Stimulated activated CD4-positive, alpha-beta T cell treated with anti-CD3 and anti-CD28 coated beads, Interleukin-4, amount 100 ng/mL, for 48 hours (primary cell): ENCODE results near the gene CECR2.

Experiments
- DNase-seq, 2 donors: peaks; one replicate each; pipeline ENCODE4 v3.0.0-alpha.2; 2020; ENCODE audit warnings: low read depth in 2 of 2

CECR2 gene

DNA sequence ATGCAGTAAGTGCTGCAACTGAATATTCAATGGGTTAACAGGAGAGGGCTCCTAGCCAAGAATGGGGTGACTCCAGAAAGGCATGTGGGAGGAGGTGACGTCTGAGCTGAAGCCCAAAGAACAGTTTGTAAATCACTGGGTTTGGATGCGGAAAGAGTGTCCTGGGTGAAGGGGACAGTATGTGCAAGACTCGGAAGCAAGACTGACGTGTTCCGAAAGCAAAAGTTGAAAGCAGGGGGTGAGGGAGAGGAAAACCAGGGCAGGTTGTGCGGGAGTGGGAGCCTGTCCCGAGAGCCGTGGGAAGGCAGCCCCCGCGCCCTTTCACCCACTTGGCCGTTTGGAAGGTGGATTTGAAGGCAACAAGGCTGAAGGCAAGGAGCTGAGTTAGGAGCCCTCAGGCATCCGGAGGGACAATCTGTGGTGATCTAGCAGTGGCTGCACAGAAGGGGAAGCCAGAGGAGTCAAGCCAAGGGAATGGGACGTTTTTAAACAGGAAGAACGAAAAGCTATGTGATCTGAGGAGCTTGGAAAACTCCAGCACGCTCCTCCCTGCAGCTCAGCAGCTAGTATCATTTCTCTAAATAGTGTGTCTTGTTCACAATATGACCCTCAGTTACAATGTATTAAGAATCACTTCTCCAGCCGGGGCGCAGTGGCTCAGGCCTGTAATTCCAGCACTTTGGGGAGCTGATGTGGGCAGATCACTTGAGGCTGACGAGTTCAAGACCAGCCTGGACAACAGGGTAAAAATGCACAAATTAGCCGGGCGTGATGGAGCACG is 201.8 kb downstream of the CECR2 start:
- no peak for DNase-seq

- no peak for DNase-seq
Measured at GRCh38 chr22:17575151-17575550, 205.9 kb downstream of the CECR2 start.

DNA sequence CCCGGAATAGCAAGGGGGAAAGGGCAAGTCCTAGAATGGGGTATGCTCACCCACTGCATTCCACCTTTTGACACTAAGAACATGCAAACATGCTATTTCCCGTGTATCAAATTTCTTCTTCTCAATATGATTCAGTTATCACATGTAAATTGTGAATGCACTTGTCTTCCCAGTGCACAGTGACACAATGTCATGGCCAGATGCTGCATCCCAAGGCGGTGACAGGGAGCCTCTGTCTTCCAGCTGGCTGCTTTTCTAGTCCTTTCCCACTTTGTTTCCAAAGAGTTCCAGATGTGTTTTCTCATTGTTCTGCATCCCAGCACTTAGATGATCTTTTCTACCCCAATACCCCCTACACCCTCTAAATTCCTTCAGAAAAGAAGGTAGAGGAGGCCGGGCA is 206.4 kb downstream of the CECR2 start:
- DNase-seq, result no peak

DNA sequence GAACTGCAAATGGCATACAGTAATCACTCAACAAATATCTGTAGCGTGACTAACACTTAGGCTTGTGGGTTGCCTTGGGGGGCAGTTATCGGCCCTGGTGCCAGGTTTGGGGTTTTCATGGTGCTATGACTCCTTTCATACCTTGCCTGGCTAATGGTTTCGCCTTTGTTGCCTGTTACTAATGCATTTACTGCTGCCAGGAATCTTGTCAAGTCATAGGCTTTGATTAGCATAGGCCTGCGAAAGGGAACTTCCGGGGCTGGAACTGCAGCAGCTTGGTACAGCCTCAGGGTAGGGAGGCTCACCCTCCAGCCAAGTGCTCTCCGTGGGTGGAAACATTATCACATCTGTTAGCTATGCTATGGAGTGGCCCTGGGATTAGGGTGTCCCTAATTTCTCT is 207.2 kb downstream of the CECR2 start:
- DNase-seq, result no peak

GRCh38 chr22:17578136-17578754 is 209.0 kb downstream of the CECR2 start:
- no peak for DNase-seq

DNA sequence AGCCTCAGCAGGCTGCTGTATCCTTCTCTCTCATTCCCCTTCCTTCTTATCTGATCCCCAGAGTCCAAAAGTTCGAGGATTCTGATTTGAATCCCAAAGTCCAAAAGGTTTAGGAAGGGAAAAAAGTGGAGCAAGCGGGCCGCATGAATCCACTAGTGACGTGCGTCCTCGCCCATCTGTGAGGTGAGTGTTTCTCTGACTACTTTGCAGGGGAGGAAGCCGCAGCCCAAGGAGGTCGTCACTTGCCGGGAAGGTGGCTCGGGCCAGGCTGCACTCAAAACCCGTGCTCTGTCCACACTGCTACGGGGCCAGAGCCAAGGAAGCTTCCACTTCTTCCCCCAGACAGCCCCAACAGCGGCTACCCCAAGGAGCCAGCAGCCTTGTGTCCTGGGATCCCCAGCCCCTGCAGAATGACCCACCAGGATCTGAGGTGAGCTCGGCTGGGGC is 210.3 kb downstream of the CECR2 start:
- DNase-seq, result no peak

- no peak for DNase-seq
Measured at GRCh38 chr22:17580441-17581031, 211.3 kb downstream of the CECR2 start.

GRCh38 chr22:17581056-17581455 is 211.8 kb downstream of the CECR2 start:
- DNase-seq, result no peak

GRCh38 chr22:17581631-17582030 is 212.4 kb downstream of the CECR2 start:
- no peak for DNase-seq

DNA sequence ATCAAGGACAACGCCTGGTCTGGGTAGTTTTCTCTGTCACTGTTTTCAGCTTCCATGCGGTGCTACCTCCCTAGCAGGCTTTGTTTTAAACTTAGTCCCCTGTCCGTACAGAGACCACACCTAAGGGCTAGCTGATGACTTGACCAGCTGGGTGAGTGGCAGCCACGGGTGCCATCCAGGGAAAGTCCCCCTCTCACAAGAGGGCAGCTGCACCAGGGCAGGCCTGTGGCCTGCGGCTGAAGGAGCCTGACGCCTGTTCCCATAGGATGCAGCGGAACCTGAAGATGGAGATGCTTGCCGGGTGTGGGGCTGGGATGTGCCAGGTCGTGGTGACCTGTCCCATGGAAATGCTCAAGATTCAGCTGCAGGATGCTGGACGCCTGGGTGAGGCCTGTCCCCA is 213.9 kb downstream of the CECR2 start:
- DNase-seq, result no peak

DNA sequence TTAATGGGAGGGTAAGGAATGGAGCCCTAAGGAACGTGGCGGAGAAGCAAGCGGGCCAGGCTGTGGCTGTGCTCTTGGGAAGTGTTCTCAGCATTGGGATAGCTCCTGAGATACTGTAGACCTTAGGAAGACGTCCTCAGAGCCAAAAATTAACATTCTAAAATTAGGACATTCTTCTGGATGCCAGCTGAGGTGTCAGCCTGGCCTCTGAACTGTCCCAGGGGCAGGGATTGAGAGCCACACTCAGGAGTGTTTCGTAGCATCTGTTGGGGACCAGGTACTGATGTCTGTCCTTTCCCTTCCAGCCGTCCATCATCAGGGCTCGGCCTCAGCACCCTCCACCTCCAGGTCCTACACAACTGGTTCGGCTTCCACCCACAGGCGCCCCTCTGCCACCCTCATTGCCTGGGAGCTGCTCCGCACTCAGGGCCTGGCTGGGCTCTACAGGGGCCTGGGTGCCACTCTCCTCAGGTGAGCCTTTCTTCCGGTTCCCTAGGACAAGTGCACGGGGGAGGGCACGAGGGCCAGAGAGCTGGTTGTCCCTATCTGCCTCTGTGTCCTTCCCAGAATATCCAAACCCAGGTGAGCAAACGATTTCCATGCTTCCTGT is 217.7 kb downstream of the CECR2 start:
- no peak for DNase-seq

DNA sequence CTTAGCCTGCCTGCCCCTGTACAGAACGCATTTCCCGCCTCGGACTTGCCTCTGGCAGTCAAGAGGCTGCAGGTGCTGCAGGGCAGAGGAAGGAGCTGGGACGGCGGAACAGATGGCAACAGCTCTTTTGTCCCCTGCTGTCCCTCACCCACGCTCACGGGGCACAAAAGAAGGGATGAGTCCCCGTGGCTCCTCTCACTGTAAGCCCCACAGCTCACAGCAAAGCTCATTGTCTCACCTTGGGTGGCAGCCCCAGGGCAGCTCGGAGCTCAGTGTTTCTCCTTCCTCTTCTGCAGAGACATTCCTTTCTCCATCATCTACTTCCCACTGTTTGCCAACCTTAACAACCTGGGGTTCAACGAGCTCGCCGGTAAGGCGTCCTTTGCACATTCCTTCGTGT is 218.4 kb downstream of the CECR2 start:
- no peak for DNase-seq

DNA sequence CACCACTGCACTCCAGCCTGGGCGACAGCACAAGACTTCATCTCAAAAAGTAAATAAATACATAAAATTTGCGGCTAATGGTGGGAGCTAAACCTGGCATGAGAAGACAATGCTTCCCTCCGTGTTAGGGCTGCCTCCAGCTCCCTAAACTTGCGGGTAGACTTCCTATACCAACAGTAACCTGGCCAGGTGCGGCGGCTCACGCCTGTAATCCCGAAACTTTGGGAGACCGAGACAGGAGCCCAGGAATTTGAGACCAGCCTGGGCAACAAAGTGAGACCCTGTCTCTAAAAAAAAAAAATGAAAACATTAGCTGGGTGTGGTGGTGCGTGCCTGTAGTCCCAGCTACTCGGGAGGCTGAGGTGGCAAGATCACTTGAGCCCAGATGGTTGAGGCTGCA is 219.3 kb downstream of the CECR2 start:
- DNase-seq, result no peak

DNA sequence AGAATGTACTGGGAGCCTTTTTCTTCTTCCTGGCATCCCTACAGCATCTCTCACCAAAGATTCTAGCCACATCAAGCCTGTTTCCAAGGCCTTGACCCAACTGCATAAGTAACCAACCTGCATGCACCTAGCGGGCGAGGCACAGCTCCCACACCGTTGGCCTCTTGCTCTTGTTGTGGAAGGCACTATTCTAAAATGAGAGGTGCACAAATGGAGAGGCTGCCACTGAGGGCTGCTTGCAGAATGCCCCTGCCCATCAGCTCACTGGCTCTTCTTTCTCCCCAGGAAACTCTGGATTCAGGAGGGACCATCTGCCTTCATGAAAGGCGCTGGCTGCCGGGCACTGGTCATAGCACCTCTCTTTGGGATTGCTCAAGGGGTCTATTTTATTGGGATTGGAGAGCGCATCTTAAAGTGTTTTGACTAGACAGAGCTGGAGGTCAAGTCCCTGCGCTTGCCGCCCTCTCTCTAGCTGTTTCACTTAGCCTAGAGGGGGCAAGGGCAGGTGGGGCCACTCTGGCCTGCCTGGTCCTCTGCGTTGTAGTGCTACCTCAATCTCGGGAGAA is 220.6 kb downstream of the CECR2 start:
- no peak for DNase-seq

GRCh38 chr22:17590586-17590985 is 221.3 kb downstream of the CECR2 start:
- DNase-seq, result no peak

- DNase-seq, result no peak
Measured at GRCh38 chr22:17592201-17592600, 222.9 kb downstream of the CECR2 start.

DNA sequence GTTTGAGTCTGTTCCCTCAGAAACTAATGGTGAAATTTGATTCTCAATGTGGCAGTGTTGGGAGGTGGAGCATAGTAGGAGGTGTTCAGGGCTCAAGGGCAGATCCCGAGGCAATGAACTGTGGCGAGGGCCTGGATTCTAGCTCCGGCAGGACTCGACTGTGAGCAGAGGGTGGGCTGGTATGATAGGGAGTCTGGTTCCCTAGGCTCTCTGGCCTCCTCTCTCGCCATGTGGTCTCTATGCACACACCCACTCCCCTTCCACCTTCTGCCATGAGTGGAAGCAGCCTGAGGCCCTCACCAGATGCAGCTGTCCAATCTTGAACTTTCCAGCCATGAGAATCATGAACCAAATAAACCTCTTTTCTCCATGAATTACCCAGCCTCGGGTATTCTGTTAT is 227.0 kb downstream of the CECR2 start:
- DNase-seq, result no peak

DNA sequence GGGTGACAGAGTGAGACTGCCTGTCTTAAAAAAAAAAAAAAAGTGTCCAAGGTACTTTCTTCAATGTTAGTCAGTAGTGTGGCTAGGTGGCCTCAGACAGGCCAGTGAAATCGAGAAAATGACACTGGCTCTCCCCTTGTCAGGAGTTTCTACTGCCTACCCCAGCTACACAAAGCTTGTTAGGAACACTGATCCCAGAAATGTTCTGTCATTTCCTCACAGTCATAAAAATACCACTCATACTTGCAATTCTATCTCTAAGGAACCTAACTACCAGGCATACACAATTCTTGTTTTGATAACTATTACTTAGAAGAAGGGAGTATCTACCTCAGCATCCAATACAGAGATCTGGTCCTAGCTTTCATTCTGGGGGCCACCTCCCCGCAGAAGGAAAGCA is 228.0 kb downstream of the CECR2 start:
- no peak for DNase-seq

DNA sequence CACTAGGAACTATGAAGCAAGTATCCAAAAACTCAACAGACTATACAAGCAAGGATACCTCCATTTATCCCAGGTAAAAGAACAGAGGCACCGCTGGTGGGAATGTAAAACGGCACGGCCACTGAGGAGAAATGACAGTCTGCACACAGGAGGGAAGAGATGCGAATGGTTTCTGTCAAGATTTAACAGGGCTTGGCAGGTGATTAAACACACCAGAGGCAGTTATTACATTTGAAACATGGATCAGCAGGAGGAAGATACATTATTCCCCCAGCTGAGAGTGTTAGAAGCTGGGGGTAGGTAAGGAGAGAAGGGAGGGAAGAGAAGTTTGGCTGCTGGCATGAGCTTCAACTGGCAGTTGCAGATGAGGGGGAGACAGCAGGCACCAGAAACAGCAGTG is 229.1 kb downstream of the CECR2 start:
- DNase-seq, result no peak

GRCh38 chr22:17601031-17601430 is 231.8 kb downstream of the CECR2 start:
- DNase-seq, result no peak

- DNase-seq, result no peak
Measured at GRCh38 chr22:17603668-17604067, 234.4 kb downstream of the CECR2 start.

- DNase-seq, result no peak
Measured at GRCh38 chr22:17606496-17606895, 237.2 kb downstream of the CECR2 start.
